22Rv1 (cell line): ENCODE measurements around the gene ZSWIM7.

Experiments
- CTCF ChIP-seq: fragments of 450-650 bp; IDR thresholded peaks from 2 replicates; pipeline ENCODE4 v1.5.1; 2017; ENCODE audit warnings: mild to moderate bottlenecking
- ZFX ChIP-seq: fragments of 450-650 bp; IDR thresholded peaks from 2 replicates; pipeline ENCODE4 v1.6.1; 2017; ENCODE audit warnings: antibody characterized with exemption, borderline replicate concordance

GRCh38 chr17:15963670-15964110, 35.8 kb downstream of the ZSWIM7 start:
- TF ChIP-seq CTCF (no peak), ZFX (no peak)
